Spinal cord (tissue), 10 donors: ENCODE results near the gene ME1. TPM values are rescaled to one million over a fixed set of nuclear protein-coding genes. Genes with fewer than 3 reads are reported as not detected.

ENCODE experiments used
- DNase-seq, 6 donors: peaks; one replicate each; pipeline versions ENCODE4 v3.0.0 to v3.0.0-alpha.2; 2013 to 2015; ENCODE audit warnings: low spot score in 6 of 6, low read depth in 4 of 6
- H3K27ac ChIP-seq: one replicate; pipeline ENCODE4 v1.5.1; 2013; ENCODE audit warnings: low read depth, low read length, control low read depth
- H3K27me3 ChIP-seq: one replicate; pipeline ENCODE4 v1.6.1; 2013; ENCODE audit warnings: low read length; ENCODE audit not compliant: control insufficient read depth, insufficient read depth
- H3K36me3 ChIP-seq: one replicate; pipeline ENCODE4 v1.6.1; 2013; ENCODE audit warnings: low read length; ENCODE audit not compliant: control insufficient read depth, insufficient read depth
- H3K4me1 ChIP-seq: one replicate; pipeline ENCODE4 v1.6.1; 2013; ENCODE audit warnings: low read length; ENCODE audit not compliant: control insufficient read depth, insufficient read depth
- H3K4me3 ChIP-seq: one replicate; pipeline ENCODE4 v1.5.1; 2013; ENCODE audit warnings: low read depth, low read length, control low read depth
- H3K9me3 ChIP-seq: one replicate; pipeline ENCODE4 v1.6.1; 2013; ENCODE audit warnings: low read length; ENCODE audit not compliant: control insufficient read depth, insufficient read depth
- WGBS: methylation state at CpG from one replicate; pipeline ENCODE4 v1.1.5; 2013; ENCODE audit warnings: missing lambda C conversion rate; ENCODE audit not compliant: insufficient coverage; 5-methylcytosine and 5-hydroxymethylcytosine counted together
- polyA plus RNA-seq, 2 donors: library from polyadenylated mRNA; unstranded; fragments of 120-200 nt; gene quantifications; one replicate each; pipeline ENCODE4 v1.2.1, GENCODE V29; 2013; ENCODE audit not compliant: insufficient read length in 2 of 2
- total RNA-seq, 2 donors: library from RNA; depleted of rRNA in 1 of 2; stranded (reverse); fragments of 120-200 nt in 1 of 2; fragments of >200 nt in 1 of 2; gene quantifications; one replicate each; pipeline versions ENCODE4 v1.2.3 to v1.2.4, GENCODE V29; 2013 to 2014
- donor health status: healthy.

The ME1 gene
- total and polyA plus RNA-seq, 4 donors: 8.4 to 23.8 (median 18.6) TPM

GRCh38 chr6:83169106-83169505 is 261.7 kb downstream of the ME1 start:
- H3K36me3 ChIP-seq: peaks cover 29% of the 10 kb centered on the region

GRCh38 chr6:83168556-83168955 is 262.3 kb downstream of the ME1 start:
- Histone ChIP-seq H3K4me3 (no peak overlapping the region), H3K27me3 (no peaks in the 10 kb centered on the region), H3K9me3 (no peaks in the 10 kb centered on the region), H3K36me3 (peaks cover 26% of the 10 kb centered on the region), H3K27ac (no peak overlapping the region), H3K4me1 (no peaks in the 10 kb centered on the region)
- no peak for DNase-seq
- no CpG with 5 or more reads among the region's 1 CpG for WGBS

More at GRCh38 chr6:83169106-83169505, 261.7 kb downstream of the ME1 start:
- H3K4me3 ChIP-seq: no peak overlapping the region
- no peak overlapping the region for H3K27ac ChIP-seq
- H3K4me1 ChIP-seq: no peaks in the 10 kb centered on the region
- H3K9me3 ChIP-seq: no peaks in the 10 kb centered on the region
- no peak for DNase-seq
- no peaks in the 10 kb centered on the region for H3K27me3 ChIP-seq

- Histone ChIP-seq H3K36me3 (peaks cover 24% of the 10 kb centered on the region), H3K27ac (no peak overlapping the region), H3K27me3 (no peaks in the 10 kb centered on the region), H3K4me3 (no peak overlapping the region), H3K9me3 (no peaks in the 10 kb centered on the region), H3K4me1 (no peaks in the 10 kb centered on the region)
- DNase-seq: no peak
- WGBS: 88% methylated on average over 3 of the region's 5 CpGs
Measured at GRCh38 chr6:83167726-83168278, 263.0 kb downstream of the ME1 start.

Other genes with a start within 250 kb of the ME1 start
- 10 to 100 TPM; 57.4 to 88.2 TPM for gene PGM3, start 237.8 kb downstream of the ME1 start, total RNA-seq
- 10 to 100 TPM; 50.7 to 62.4 TPM for gene PGM3, start 237.8 kb downstream of the ME1 start, polyA plus RNA-seq
- 10 to 100 TPM in 1 of 2 donors, 1 to 10 TPM in 1; 7.3 to 11.4 TPM for gene RWDD2A, start 237.7 kb downstream of the ME1 start, total RNA-seq
- 10 to 100 TPM; 15.5 to 17.5 TPM for gene RWDD2A, start 237.7 kb downstream of the ME1 start, polyA plus RNA-seq
- 10 to 100 TPM; 38.4 to 79.0 TPM for gene PRSS35, start 81.5 kb upstream of the ME1 start, total RNA-seq
- 10 to 100 TPM; 20.6 to 28.9 TPM for gene PRSS35, start 81.5 kb upstream of the ME1 start, polyA plus RNA-seq